GM12878 (cell line): ENCODE results near the gene CYP4V2.

Source experiments
- CTCF ChIP-seq, 3 experiments: IDR thresholded peaks in 2 of 3; conservative IDR thresholded peaks in 1 of 3; 2 replicates each; pipeline ENCODE4 v1.5.1; 2011; ENCODE audit warnings: low read depth in 3 of 3, low read length in 3 of 3, mild to moderate bottlenecking in 3 of 3, control low read depth in 2 of 3, moderate library complexity in 2 of 3, inconsistent platforms in 1 of 3, mixed read lengths in 1 of 3; ENCODE audit not compliant: control insufficient read depth in 2 of 3, insufficient read depth in 1 of 3; ENCODE audit errors: extremely low read depth in 1 of 3
- E2F8 ChIP-seq: fragments of 450-650 bp; IDR thresholded peaks from 2 replicates; pipeline ENCODE4 v1.6.1; 2018; ENCODE audit warnings: mild to moderate bottlenecking, low read depth, moderate library complexity; ENCODE audit not compliant: partially characterized antibody
- FOS ChIP-seq: IDR thresholded peaks from 3 replicates; pipeline ENCODE4 v1.6.1; 2011; ENCODE audit warnings: borderline replicate concordance; ENCODE audit not compliant: insufficient read length; ENCODE audit errors: extremely low read depth
- JUND ChIP-seq: IDR thresholded peaks from 2 replicates; pipeline ENCODE4 v1.6.1; 2012; ENCODE audit warnings: low read depth, mild to moderate bottlenecking, low read length, improper control_type of control experiment, moderate library complexity
- MXI1 ChIP-seq: fragments of 150-350 bp; IDR thresholded peaks from 2 replicates; pipeline ENCODE4 v1.6.1; 2011; ENCODE audit warnings: low read depth, mild to moderate bottlenecking, inconsistent platforms, low read length, improper control_type of control experiment
- MYC ChIP-seq: IDR thresholded peaks from 2 replicates; pipeline ENCODE4 v1.6.1; 2011; ENCODE audit warnings: mild to moderate bottlenecking, low read length, moderate library complexity, inconsistent platforms; ENCODE audit not compliant: insufficient read depth, insufficient replicate concordance, insufficient read length, severe bottlenecking
- POLR2A ChIP-seq: IDR thresholded peaks from 2 replicates; pipeline ENCODE4 v1.6.1; 2011; ENCODE audit warnings: low read depth, mild to moderate bottlenecking, low read length
- REST ChIP-seq: IDR thresholded peaks from 2 replicates; pipeline ENCODE4 v1.6.1; 2012; ENCODE audit warnings: mild to moderate bottlenecking, low read depth, low read length
- SPI1 ChIP-seq: IDR thresholded peaks from 2 replicates; pipeline ENCODE4 v1.6.1; 2011; ENCODE audit warnings: low read depth, mild to moderate bottlenecking, low read length, moderate library complexity, borderline replicate concordance; ENCODE audit not compliant: insufficient read depth
- SRF ChIP-seq, 2 experiments: IDR thresholded peaks; 2 replicates each; pipeline ENCODE4 v1.6.1; 2011; ENCODE audit warnings: low read depth in 2 of 2, low read length in 2 of 2, mild to moderate bottlenecking in 1 of 2, moderate library complexity in 1 of 2

- TF ChIP-seq FOS (no peak), MXI1 (no peak), POLR2A (no peak), SRF (IDR thresholded peaks at IDR 0.05; ENCODE audit: low read depth in 2 of 2, low read length in 2 of 2) (no peak), SPI1 (no peak), CTCF (IDR thresholded peaks at IDR 0.05 in 2 of 3, conservative IDR thresholded peaks at IDR 0.05 in 1 of 3; ENCODE audit: control insufficient read depth in 2 of 3, extremely low read depth in 1 of 3, insufficient read depth in 1 of 3, low read depth in 3 of 3, low read length in 3 of 3) (no peak), REST (no peak), E2F8 (no peak), JUND (no peak), MYC (no peak)
These were observed 772 bp downstream of the CYP4V2 start for GRCh38 chr4:186192066-186192612.
